Measurements from ENCODE around the gene UAP1L1.

DNA sequence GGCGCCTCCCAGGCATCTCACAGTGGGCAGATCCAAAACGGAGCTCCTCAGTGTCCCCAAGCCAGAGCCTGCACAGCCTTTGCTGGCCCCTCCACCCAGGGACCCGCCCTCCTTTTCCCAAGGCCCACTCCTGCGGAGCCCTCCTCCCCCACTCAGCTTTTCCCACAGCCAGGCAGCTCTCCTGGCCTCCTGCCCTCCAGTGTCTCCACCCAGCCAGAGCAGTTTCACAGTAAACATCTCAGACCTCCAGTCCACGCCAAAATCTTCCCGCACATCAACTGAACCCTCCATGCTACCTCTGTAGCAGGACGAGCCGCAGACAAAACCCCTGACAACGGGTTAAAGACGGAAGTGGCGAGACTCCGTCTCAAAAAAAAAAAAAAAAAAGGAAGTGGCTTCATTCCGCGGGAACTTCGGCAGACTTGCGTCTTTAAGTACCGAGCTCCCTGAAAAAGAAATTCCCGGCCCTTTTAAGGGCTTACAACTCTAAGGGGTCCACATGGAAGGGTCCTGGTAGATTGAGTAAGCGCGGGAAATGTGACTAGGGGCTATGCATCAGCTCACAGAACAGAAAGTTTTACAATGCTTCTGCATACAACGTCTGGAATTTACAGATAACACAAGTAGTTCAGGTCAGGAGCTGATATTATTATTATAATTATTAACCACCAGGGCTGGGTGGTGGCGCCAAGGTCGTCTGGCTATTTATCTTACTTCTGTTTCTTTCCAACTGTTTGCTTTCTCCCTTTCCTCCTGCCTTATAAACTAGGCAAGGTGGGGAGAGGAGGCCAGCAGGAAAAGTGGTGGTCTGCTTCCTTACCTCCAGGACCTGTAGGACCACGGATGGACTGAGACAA is 50.2 kb downstream of the UAP1L1 start:
- no peak for TF ChIP-seq POLR2AphosphoS5 (IDR thresholded peaks at IDR 0.05)
- TF ChIP-seq, protein P1, sequence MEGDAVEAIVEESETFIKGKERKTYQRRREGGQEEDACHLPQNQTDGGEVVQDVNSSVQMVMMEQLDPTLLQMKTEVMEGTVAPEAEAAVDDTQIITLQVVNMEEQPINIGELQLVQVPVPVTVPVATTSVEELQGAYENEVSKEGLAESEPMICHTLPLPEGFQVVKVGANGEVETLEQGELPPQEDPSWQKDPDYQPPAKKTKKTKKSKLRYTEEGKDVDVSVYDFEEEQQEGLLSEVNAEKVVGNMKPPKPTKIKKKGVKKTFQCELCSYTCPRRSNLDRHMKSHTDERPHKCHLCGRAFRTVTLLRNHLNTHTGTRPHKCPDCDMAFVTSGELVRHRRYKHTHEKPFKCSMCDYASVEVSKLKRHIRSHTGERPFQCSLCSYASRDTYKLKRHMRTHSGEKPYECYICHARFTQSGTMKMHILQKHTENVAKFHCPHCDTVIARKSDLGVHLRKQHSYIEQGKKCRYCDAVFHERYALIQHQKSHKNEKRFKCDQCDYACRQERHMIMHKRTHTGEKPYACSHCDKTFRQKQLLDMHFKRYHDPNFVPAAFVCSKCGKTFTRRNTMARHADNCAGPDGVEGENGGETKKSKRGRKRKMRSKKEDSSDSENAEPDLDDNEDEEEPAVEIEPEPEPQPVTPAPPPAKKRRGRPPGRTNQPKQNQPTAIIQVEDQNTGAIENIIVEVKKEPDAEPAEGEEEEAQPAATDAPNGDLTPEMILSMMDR (IDR thresholded peaks at IDR 0.05; ENCODE audit: poor library complexity, severe bottlenecking): no peak
- TF ChIP-seq MXI1 (conservative IDR thresholded peaks at IDR 0.05; ENCODE audit: poor library complexity, severe bottlenecking): no peak
- no peak for TF ChIP-seq EZH2 (IDR thresholded peaks at IDR 0.05; ENCODE audit: borderline replicate concordance, insufficient read depth, low read length, poor library complexity, severe bottlenecking)
- TF ChIP-seq TAF1 (IDR thresholded peaks at IDR 0.05; ENCODE audit: low read depth): no peak

Measured in neural cell (in vitro differentiated cells).